Subcutaneous abdominal adipose tissue (tissue), 5 donors: ENCODE data around the gene ELMO1.

Experiments
- H3K27ac ChIP-seq: one replicate; pipeline ENCODE4 v1.7.0; 2013; ENCODE audit warnings: low read depth, mild to moderate bottlenecking, inconsistent platforms, low read length, moderate library complexity
- H3K27me3 ChIP-seq, 5 donors: one replicate each; pipeline ENCODE4 v1.7.0; 2013; ENCODE audit warnings: low read length in 5 of 5, inconsistent platforms in 1 of 5; ENCODE audit not compliant: control insufficient read depth in 5 of 5, insufficient read depth in 4 of 5
- H3K36me3 ChIP-seq, 5 donors: one replicate each; pipeline ENCODE4 v1.7.0; 2013; ENCODE audit warnings: low read length in 5 of 5; ENCODE audit not compliant: control insufficient read depth in 5 of 5, insufficient read depth in 5 of 5
- H3K4me1 ChIP-seq, 5 donors: one replicate each; pipeline ENCODE4 v1.7.0; 2013; ENCODE audit warnings: low read length in 5 of 5, mild to moderate bottlenecking in 3 of 5, moderate library complexity in 1 of 5; ENCODE audit not compliant: control insufficient read depth in 5 of 5, insufficient read depth in 5 of 5
- H3K4me3 ChIP-seq, 5 donors: one replicate each; pipeline ENCODE4 v1.7.0; 2013; ENCODE audit warnings: low read length in 5 of 5, low read depth in 1 of 5
- H3K9ac ChIP-seq, 5 donors: one replicate each; pipeline ENCODE4 v1.7.0; 2013; ENCODE audit warnings: low read length in 5 of 5, mild to moderate bottlenecking in 4 of 5, moderate library complexity in 3 of 5
- H3K9me3 ChIP-seq, 5 donors: one replicate each; pipeline ENCODE4 v1.7.0; 2013; ENCODE audit warnings: low read length in 5 of 5; ENCODE audit not compliant: control insufficient read depth in 5 of 5
- donor health status: healthy.
- donor health status: healthy.
- donor health status: healthy.
- donor health status: healthy.
- donor health status: healthy.

The ELMO1 gene

GRCh38 chr7:36825501-36825900 lies 623.2 kb downstream of the ELMO1 start:
- peaks cover 0 to 10% (median 0%) of the 10 kb centered on the region in 5 donors for H3K4me1 ChIP-seq
- no peak overlapping the region for H3K27ac ChIP-seq
- no peaks in the 10 kb centered on the region for H3K9me3 ChIP-seq
- H3K9ac ChIP-seq: no peak overlapping the region
- H3K36me3 ChIP-seq: no peaks in the 10 kb centered on the region
- no peaks in the 10 kb centered on the region for H3K27me3 ChIP-seq
- H3K4me3 ChIP-seq: no peak overlapping the region

- Histone ChIP-seq H3K27ac (no peak overlapping the region), H3K36me3 (no peaks in the 10 kb centered on the region), H3K9ac (no peak overlapping the region), H3K9me3 (no peaks in the 10 kb centered on the region), H3K4me3 (no peak overlapping the region), H3K4me1 (peaks cover 0 to 10% (median 0%) of the 10 kb centered on the region in 5 donors), H3K27me3 (no peaks in the 10 kb centered on the region)
Measured at GRCh38 chr7:36823353-36823752, 625.3 kb downstream of the ELMO1 start.

- H3K4me3 ChIP-seq: no peak overlapping the region
- H3K27ac ChIP-seq: no peak overlapping the region
- H3K9ac ChIP-seq: no peak overlapping the region
- H3K27me3 ChIP-seq: no peaks in the 10 kb centered on the region
- H3K9me3 ChIP-seq: no peaks in the 10 kb centered on the region
- no peaks in the 10 kb centered on the region for H3K36me3 ChIP-seq
- H3K4me1 ChIP-seq: peaks cover 0 to 10% (median 0%) of the 10 kb centered on the region in 5 donors
Measured at GRCh38 chr7:36821617-36822016, 627.0 kb downstream of the ELMO1 start.

- no peaks in the 10 kb centered on the region for H3K9me3 ChIP-seq
- H3K27ac ChIP-seq: no peak overlapping the region
- H3K4me3 ChIP-seq: no peak overlapping the region
Measured at GRCh38 chr7:36820527-36821170, 628.0 kb downstream of the ELMO1 start.

GRCh38 chr7:36819639-36820038 lies 629.0 kb downstream of the ELMO1 start:
- Histone ChIP-seq H3K4me1 (peaks cover 0 to 10% (median 0%) of the 10 kb centered on the region in 5 donors), H3K36me3 (no peaks in the 10 kb centered on the region), H3K4me3 (no peak overlapping the region), H3K27me3 (no peaks in the 10 kb centered on the region), H3K9ac (no peak overlapping the region), H3K9me3 (no peaks in the 10 kb centered on the region), H3K27ac (no peak overlapping the region)

More at GRCh38 chr7:36820527-36821170, 628.0 kb downstream of the ELMO1 start:
- no peak overlapping the region for H3K9ac ChIP-seq
- H3K36me3 ChIP-seq: no peaks in the 10 kb centered on the region
- peaks cover 0 to 10% (median 0%) of the 10 kb centered on the region in 5 donors for H3K4me1 ChIP-seq
- H3K27me3 ChIP-seq: no peaks in the 10 kb centered on the region

- H3K36me3 ChIP-seq: no peaks in the 10 kb centered on the region
- no peak overlapping the region for H3K9ac ChIP-seq
- no peak overlapping the region for H3K27ac ChIP-seq
- no peaks in the 10 kb centered on the region for H3K9me3 ChIP-seq
- no peak overlapping the region for H3K4me3 ChIP-seq
- H3K27me3 ChIP-seq: no peaks in the 10 kb centered on the region
- H3K4me1 ChIP-seq: no peaks in the 10 kb centered on the region
Measured at GRCh38 chr7:36814311-36814710, 634.4 kb downstream of the ELMO1 start.

GRCh38 chr7:36811807-36812206 lies 636.9 kb downstream of the ELMO1 start:
- no peaks in the 10 kb centered on the region for H3K36me3 ChIP-seq
- no peaks in the 10 kb centered on the region for H3K9me3 ChIP-seq
- no peak overlapping the region for H3K4me3 ChIP-seq
- no peak overlapping the region for H3K27ac ChIP-seq
- no peaks in the 10 kb centered on the region for H3K4me1 ChIP-seq
- no peak overlapping the region for H3K9ac ChIP-seq
- H3K27me3 ChIP-seq: no peaks in the 10 kb centered on the region

- H3K9me3 ChIP-seq: no peaks in the 10 kb centered on the region
- no peaks in the 10 kb centered on the region for H3K27me3 ChIP-seq
- no peaks in the 10 kb centered on the region for H3K4me1 ChIP-seq
- H3K36me3 ChIP-seq: no peaks in the 10 kb centered on the region
- no peak overlapping the region for H3K27ac ChIP-seq
- H3K9ac ChIP-seq: no peak overlapping the region
- no peak overlapping the region for H3K4me3 ChIP-seq
Measured at GRCh38 chr7:36810489-36810888, 638.2 kb downstream of the ELMO1 start.

- no peaks in the 10 kb centered on the region for H3K36me3 ChIP-seq
- H3K9me3 ChIP-seq: no peaks in the 10 kb centered on the region
- no peak overlapping the region for H3K9ac ChIP-seq
- H3K4me3 ChIP-seq: no peak overlapping the region
- H3K27me3 ChIP-seq: no peaks in the 10 kb centered on the region
- H3K4me1 ChIP-seq: no peaks in the 10 kb centered on the region
- no peak overlapping the region for H3K27ac ChIP-seq
Measured at GRCh38 chr7:36810032-36810431, 638.6 kb downstream of the ELMO1 start.

- Histone ChIP-seq H3K27me3 (no peaks in the 10 kb centered on the region), H3K9me3 (no peaks in the 10 kb centered on the region), H3K36me3 (no peaks in the 10 kb centered on the region), H3K9ac (no peak overlapping the region), H3K4me1 (no peaks in the 10 kb centered on the region), H3K27ac (no peak overlapping the region), H3K4me3 (no peak overlapping the region)
Measured at GRCh38 chr7:36809510-36809909, 639.2 kb downstream of the ELMO1 start.
